Measurements from ENCODE around the gene MYLK3.
"Not testable (repeated sequence)": the region's sequence is repeated elsewhere in the genome, so short reads cannot be mapped to it uniquely, and the experiment has no call there.

MYLK3 gene

DNA sequence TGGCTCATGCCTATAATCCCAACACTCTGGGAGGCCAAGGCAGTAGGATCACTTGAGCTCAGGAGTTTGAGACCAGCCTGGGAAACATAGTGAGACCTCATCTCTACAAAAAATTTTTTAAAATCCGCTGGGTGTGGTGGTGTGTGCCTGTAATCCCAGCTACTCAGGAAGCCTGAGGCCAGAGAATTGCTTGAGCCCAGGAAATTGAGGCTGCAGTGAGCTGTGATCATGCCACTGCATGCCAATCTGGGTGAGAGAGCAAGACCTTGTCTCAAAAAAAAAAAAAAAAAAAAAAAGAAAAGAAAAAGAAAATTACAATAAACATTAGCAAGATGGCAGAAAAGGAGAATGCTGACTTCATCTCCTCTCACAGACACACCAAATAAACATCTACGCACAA lies 36.4 kb upstream of the MYLK3 start:
- not testable (repeated sequence) for H3K9ac ChIP-seq (ENCODE audit: low read depth in 1 of 2, low read length in 2 of 2); H3K4me1 ChIP-seq (ENCODE audit: control insufficient read depth in 1 of 2, insufficient read depth in 2 of 2, low read length in 2 of 2); H3K27ac ChIP-seq (ENCODE audit: low read depth, low read length); H3K4me3 ChIP-seq (ENCODE audit: low read depth in 1 of 2, low read length in 2 of 2); H3K27me3 ChIP-seq (ENCODE audit: control insufficient read depth in 1 of 2, insufficient read depth in 2 of 2, low read length in 2 of 2); H3K9me3 ChIP-seq (ENCODE audit: control insufficient read depth in 1 of 2, low read length in 2 of 2); H3K36me3 ChIP-seq (ENCODE audit: control insufficient read depth in 1 of 2, insufficient read depth in 2 of 2, low read length in 2 of 2)

GRCh38 chr16:46783800-46784199 lies 35.7 kb upstream of the MYLK3 start:
- no peak overlapping the region for H3K4me3 ChIP-seq (ENCODE audit: low read depth in 1 of 2, low read length in 2 of 2)

GRCh38 chr16:46782320-46782719 lies 34.2 kb upstream of the MYLK3 start:
- no peaks in the 10 kb centered on the region for H3K36me3 ChIP-seq (ENCODE audit: control insufficient read depth in 1 of 2, insufficient read depth in 2 of 2, low read length in 2 of 2)
- no peak overlapping the region for H3K4me3 ChIP-seq (ENCODE audit: low read depth in 1 of 2, low read length in 2 of 2)
- no peak overlapping the region for H3K27ac ChIP-seq (ENCODE audit: low read depth, low read length)
- no peaks in the 10 kb centered on the region for H3K4me1 ChIP-seq (ENCODE audit: control insufficient read depth in 1 of 2, insufficient read depth in 2 of 2, low read length in 2 of 2)
- H3K27me3 ChIP-seq (ENCODE audit: control insufficient read depth in 1 of 2, insufficient read depth in 2 of 2, low read length in 2 of 2), result no peaks in the 10 kb centered on the region
- H3K9me3 ChIP-seq (ENCODE audit: control insufficient read depth in 1 of 2, low read length in 2 of 2), result peaks cover 0 to 2% of the 10 kb centered on the region in 2 donors
- H3K9ac ChIP-seq (ENCODE audit: low read depth in 1 of 2, low read length in 2 of 2), result no peak overlapping the region

More at GRCh38 chr16:46783800-46784199, 35.7 kb upstream of the MYLK3 start:
- Histone ChIP-seq H3K4me1 (ENCODE audit: control insufficient read depth in 1 of 2, insufficient read depth in 2 of 2, low read length in 2 of 2) (no peaks in the 10 kb centered on the region), H3K27me3 (ENCODE audit: control insufficient read depth in 1 of 2, insufficient read depth in 2 of 2, low read length in 2 of 2) (no peaks in the 10 kb centered on the region), H3K27ac (ENCODE audit: low read depth, low read length) (no peak overlapping the region), H3K9ac (ENCODE audit: low read depth in 1 of 2, low read length in 2 of 2) (no peak overlapping the region), H3K36me3 (ENCODE audit: control insufficient read depth in 1 of 2, insufficient read depth in 2 of 2, low read length in 2 of 2) (no peaks in the 10 kb centered on the region), H3K9me3 (ENCODE audit: control insufficient read depth in 1 of 2, low read length in 2 of 2) (peaks cover 0 to 2% of the 10 kb centered on the region in 2 donors)

- Histone ChIP-seq H3K4me3 (ENCODE audit: low read depth in 1 of 2, low read length in 2 of 2) (no peak overlapping the region), H3K4me1 (ENCODE audit: control insufficient read depth in 1 of 2, insufficient read depth in 2 of 2, low read length in 2 of 2) (no peaks in the 10 kb centered on the region), H3K9me3 (ENCODE audit: control insufficient read depth in 1 of 2, low read length in 2 of 2) (no peaks in the 10 kb centered on the region), H3K27ac (ENCODE audit: low read depth, low read length) (no peak overlapping the region), H3K36me3 (ENCODE audit: control insufficient read depth in 1 of 2, insufficient read depth in 2 of 2, low read length in 2 of 2) (no peaks in the 10 kb centered on the region), H3K27me3 (ENCODE audit: control insufficient read depth in 1 of 2, insufficient read depth in 2 of 2, low read length in 2 of 2) (no peaks in the 10 kb centered on the region), H3K9ac (ENCODE audit: low read depth in 1 of 2, low read length in 2 of 2) (no peak overlapping the region)
Measured at GRCh38 chr16:46777804-46778203, 29.7 kb upstream of the MYLK3 start.

GRCh38 chr16:46775214-46775613 lies 27.1 kb upstream of the MYLK3 start:
- no peak overlapping the region for H3K4me3 ChIP-seq (ENCODE audit: low read depth in 1 of 2, low read length in 2 of 2)
- H3K36me3 ChIP-seq (ENCODE audit: control insufficient read depth in 1 of 2, insufficient read depth in 2 of 2, low read length in 2 of 2), result no peaks in the 10 kb centered on the region
- H3K27me3 ChIP-seq (ENCODE audit: control insufficient read depth in 1 of 2, insufficient read depth in 2 of 2, low read length in 2 of 2), result no peaks in the 10 kb centered on the region
- H3K9me3 ChIP-seq (ENCODE audit: control insufficient read depth in 1 of 2, low read length in 2 of 2), result no peaks in the 10 kb centered on the region
- no peak overlapping the region for H3K9ac ChIP-seq (ENCODE audit: low read depth in 1 of 2, low read length in 2 of 2)
- H3K4me1 ChIP-seq (ENCODE audit: control insufficient read depth in 1 of 2, insufficient read depth in 2 of 2, low read length in 2 of 2), result no peaks in the 10 kb centered on the region
- no peak overlapping the region for H3K27ac ChIP-seq (ENCODE audit: low read depth, low read length)

GRCh38 chr16:46774743-46775177 lies 26.6 kb upstream of the MYLK3 start:
- no peak overlapping the region for H3K4me3 ChIP-seq (ENCODE audit: low read depth in 1 of 2, low read length in 2 of 2)
- no peaks in the 10 kb centered on the region for H3K9me3 ChIP-seq (ENCODE audit: control insufficient read depth in 1 of 2, low read length in 2 of 2)
- H3K4me1 ChIP-seq (ENCODE audit: control insufficient read depth in 1 of 2, insufficient read depth in 2 of 2, low read length in 2 of 2), result no peaks in the 10 kb centered on the region
- no peaks in the 10 kb centered on the region for H3K27me3 ChIP-seq (ENCODE audit: control insufficient read depth in 1 of 2, insufficient read depth in 2 of 2, low read length in 2 of 2)
- H3K9ac ChIP-seq (ENCODE audit: low read depth in 1 of 2, low read length in 2 of 2), result no peak overlapping the region
- H3K27ac ChIP-seq (ENCODE audit: low read depth, low read length), result no peak overlapping the region
- no peaks in the 10 kb centered on the region for H3K36me3 ChIP-seq (ENCODE audit: control insufficient read depth in 1 of 2, insufficient read depth in 2 of 2, low read length in 2 of 2)

DNA sequence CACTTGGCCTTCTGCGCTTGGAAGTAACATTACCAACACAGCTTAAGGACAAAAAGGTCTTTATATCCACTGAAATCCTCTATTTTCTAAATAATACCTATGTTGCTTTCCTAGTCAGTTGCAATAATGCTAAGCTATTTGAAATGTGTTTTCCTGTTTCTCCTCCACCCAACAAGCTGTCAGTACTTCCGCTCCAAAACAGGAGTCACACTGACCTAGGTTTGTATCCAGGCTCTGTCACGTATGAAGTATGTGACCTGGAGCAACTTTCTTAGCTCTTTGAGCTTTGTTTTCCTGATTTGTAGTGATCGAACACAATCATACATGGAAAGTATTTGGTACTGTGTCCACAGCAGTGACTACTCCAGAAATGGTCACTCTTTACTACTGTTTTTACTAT lies 24.3 kb upstream of the MYLK3 start:
- Histone ChIP-seq H3K4me1 (ENCODE audit: control insufficient read depth in 1 of 2, insufficient read depth in 2 of 2, low read length in 2 of 2) (no peaks in the 10 kb centered on the region), H3K27ac (ENCODE audit: low read depth, low read length) (no peak overlapping the region), H3K9me3 (ENCODE audit: control insufficient read depth in 1 of 2, low read length in 2 of 2) (no peaks in the 10 kb centered on the region), H3K27me3 (ENCODE audit: control insufficient read depth in 1 of 2, insufficient read depth in 2 of 2, low read length in 2 of 2) (no peaks in the 10 kb centered on the region), H3K36me3 (ENCODE audit: control insufficient read depth in 1 of 2, insufficient read depth in 2 of 2, low read length in 2 of 2) (no peaks in the 10 kb centered on the region), H3K4me3 (ENCODE audit: low read depth in 1 of 2, low read length in 2 of 2) (no peak overlapping the region), H3K9ac (ENCODE audit: low read depth in 1 of 2, low read length in 2 of 2) (no peak overlapping the region)

DNA sequence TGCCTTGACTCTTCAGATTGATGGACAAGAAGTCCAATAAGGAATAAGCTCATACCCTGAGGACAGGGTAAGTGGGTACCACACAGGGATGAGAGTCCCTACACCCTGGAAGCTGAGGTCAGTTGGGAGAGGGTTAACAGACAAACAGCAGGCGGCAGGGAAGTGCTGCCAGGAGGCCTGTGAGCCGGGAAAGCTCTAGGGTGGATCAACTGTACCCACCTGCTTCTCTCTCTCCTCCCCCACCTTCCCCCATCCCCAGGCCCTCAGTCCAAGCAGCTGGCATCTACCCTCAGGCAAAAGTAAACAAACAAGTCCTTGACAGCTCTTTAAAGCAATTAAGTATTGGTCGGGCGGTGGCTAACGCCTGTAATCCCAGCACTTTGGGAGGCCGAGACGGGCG lies 20.7 kb upstream of the MYLK3 start:
- no peaks in the 10 kb centered on the region for H3K27me3 ChIP-seq (ENCODE audit: control insufficient read depth in 1 of 2, insufficient read depth in 2 of 2, low read length in 2 of 2)
- no peak overlapping the region for H3K9ac ChIP-seq (ENCODE audit: low read depth in 1 of 2, low read length in 2 of 2)
- no peaks in the 10 kb centered on the region for H3K36me3 ChIP-seq (ENCODE audit: control insufficient read depth in 1 of 2, insufficient read depth in 2 of 2, low read length in 2 of 2)
- H3K4me3 ChIP-seq (ENCODE audit: low read depth in 1 of 2, low read length in 2 of 2), result no peak overlapping the region
- no peaks in the 10 kb centered on the region for H3K4me1 ChIP-seq (ENCODE audit: control insufficient read depth in 1 of 2, insufficient read depth in 2 of 2, low read length in 2 of 2)
- no peak overlapping the region for H3K27ac ChIP-seq (ENCODE audit: low read depth, low read length)
- H3K9me3 ChIP-seq (ENCODE audit: control insufficient read depth in 1 of 2, low read length in 2 of 2), result no peaks in the 10 kb centered on the region

GRCh38 chr16:46765050-46765449 lies 16.9 kb upstream of the MYLK3 start:
- no peak overlapping the region for H3K4me3 ChIP-seq (ENCODE audit: low read depth in 1 of 2, low read length in 2 of 2)
- no peaks in the 10 kb centered on the region for H3K9me3 ChIP-seq (ENCODE audit: control insufficient read depth in 1 of 2, low read length in 2 of 2)
- H3K36me3 ChIP-seq (ENCODE audit: control insufficient read depth in 1 of 2, insufficient read depth in 2 of 2, low read length in 2 of 2), result no peaks in the 10 kb centered on the region
- no peak overlapping the region for H3K27ac ChIP-seq (ENCODE audit: low read depth, low read length)
- H3K4me1 ChIP-seq (ENCODE audit: control insufficient read depth in 1 of 2, insufficient read depth in 2 of 2, low read length in 2 of 2), result no peaks in the 10 kb centered on the region
- no peaks in the 10 kb centered on the region for H3K27me3 ChIP-seq (ENCODE audit: control insufficient read depth in 1 of 2, insufficient read depth in 2 of 2, low read length in 2 of 2)
- no peak overlapping the region for H3K9ac ChIP-seq (ENCODE audit: low read depth in 1 of 2, low read length in 2 of 2)

DNA sequence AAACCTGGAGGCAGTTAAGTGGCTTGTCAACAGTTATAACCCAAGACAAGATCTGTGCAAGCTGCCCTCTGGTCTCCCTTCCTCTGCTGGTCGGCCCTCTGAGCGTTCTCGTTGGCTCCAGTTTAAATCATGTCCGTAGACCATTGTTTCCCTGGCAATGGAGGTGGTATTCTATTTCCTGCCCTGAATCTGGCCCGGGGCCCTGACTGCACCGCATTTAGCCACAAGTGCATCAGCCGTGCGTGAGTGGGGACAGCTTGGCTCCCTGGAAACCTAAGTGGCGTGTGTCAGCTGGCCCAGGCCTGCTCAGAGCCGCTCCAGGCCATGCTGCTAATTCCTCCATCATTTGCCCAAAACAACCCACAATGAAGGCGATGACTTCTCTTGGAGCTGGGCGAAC lies 15.0 kb upstream of the MYLK3 start:
- Histone ChIP-seq H3K27ac (ENCODE audit: low read depth, low read length) (no peak overlapping the region), H3K4me1 (ENCODE audit: control insufficient read depth in 1 of 2, insufficient read depth in 2 of 2, low read length in 2 of 2) (no peaks in the 10 kb centered on the region), H3K4me3 (ENCODE audit: low read depth in 1 of 2, low read length in 2 of 2) (no peak overlapping the region), H3K9me3 (ENCODE audit: control insufficient read depth in 1 of 2, low read length in 2 of 2) (no peaks in the 10 kb centered on the region), H3K27me3 (ENCODE audit: control insufficient read depth in 1 of 2, insufficient read depth in 2 of 2, low read length in 2 of 2) (peaks cover 0 to 7% of the 10 kb centered on the region in 2 donors), H3K36me3 (ENCODE audit: control insufficient read depth in 1 of 2, insufficient read depth in 2 of 2, low read length in 2 of 2) (no peaks in the 10 kb centered on the region), H3K9ac (ENCODE audit: low read depth in 1 of 2, low read length in 2 of 2) (no peak overlapping the region)

DNA sequence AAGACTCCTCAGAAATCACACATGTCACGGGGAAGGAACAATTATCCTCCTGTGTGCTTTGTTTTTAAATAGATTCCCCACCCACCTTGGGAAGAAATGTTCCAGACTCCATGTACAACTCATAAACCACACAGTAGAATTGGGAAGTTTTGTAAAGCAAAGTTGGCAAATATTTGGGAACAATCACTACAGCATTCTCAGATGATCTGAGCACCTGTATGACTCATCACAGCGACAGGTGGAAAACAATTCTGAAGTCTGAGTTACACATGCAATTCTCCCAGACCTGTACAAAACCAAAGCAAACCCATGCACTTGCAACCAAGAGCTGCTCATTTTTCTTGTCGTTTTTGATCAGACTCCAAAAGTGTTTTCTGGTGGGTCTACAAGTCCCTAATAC lies 14.4 kb upstream of the MYLK3 start:
- Histone ChIP-seq H3K4me1 (ENCODE audit: control insufficient read depth in 1 of 2, insufficient read depth in 2 of 2, low read length in 2 of 2) (no peaks in the 10 kb centered on the region), H3K27ac (ENCODE audit: low read depth, low read length) (no peak overlapping the region), H3K27me3 (ENCODE audit: control insufficient read depth in 1 of 2, insufficient read depth in 2 of 2, low read length in 2 of 2) (peaks cover 0 to 7% of the 10 kb centered on the region in 2 donors), H3K9ac (ENCODE audit: low read depth in 1 of 2, low read length in 2 of 2) (no peak overlapping the region), H3K36me3 (ENCODE audit: control insufficient read depth in 1 of 2, insufficient read depth in 2 of 2, low read length in 2 of 2) (no peaks in the 10 kb centered on the region), H3K4me3 (ENCODE audit: low read depth in 1 of 2, low read length in 2 of 2) (no peak overlapping the region), H3K9me3 (ENCODE audit: control insufficient read depth in 1 of 2, low read length in 2 of 2) (no peaks in the 10 kb centered on the region)
